PC-3 (cell line): ENCODE data around the gene TMED9. TPM values are rescaled to one million over a fixed set of nuclear protein-coding genes. Genes with fewer than 3 reads are reported as not detected.

Source experiments
- ATAC-seq: fragments of 200-7000 bp; cut with Tn5 transposase; 2 replicates; pipeline ENCODE4 v1.9.1; 2020; ENCODE audit warnings: mild to moderate bottlenecking, moderate library complexity
- BruUV-seq: library from RNA; stranded (reverse); fragments of 400-500 nt; replicated peaks from 2 replicates; lab custom pipeline; 2021; lab: Mats Ljungman, UMichigan
- CTCF ChIA-PET: fragments of 300-600 bp; sonication (Branson Sonifier 250); formaldehyde crosslinking; loops from one replicate; lab custom pipeline; 2022; ENCODE audit warnings: antibody characterized with exemption; lab: Charles Lee
- POLR2A ChIA-PET: fragments of 300-600 bp; sonication (Branson Sonifier 250); formaldehyde crosslinking; loops from one replicate; lab custom pipeline; 2022; ENCODE audit warnings: antibody characterized with exemption; ENCODE audit not compliant: unreplicated experiment; lab: Charles Lee
- DNase-seq: peaks from one replicate; pipeline ENCODE4 v3.0.0-alpha.2; 2015
- H2AFZ ChIP-seq: fragments of 300-600 bp; sonication (generic); 2 replicates; pipeline ENCODE4 v1.6.0; 2016; ENCODE audit warnings: antibody characterized with exemption, low read length
- H3F3A ChIP-seq: fragments of 300-600 bp; sonication (generic); one replicate; pipeline ENCODE4 v1.6.0; 2017; ENCODE audit warnings: antibody characterized with exemption, low read length, control low read depth, mild to moderate bottlenecking; ENCODE audit not compliant: unreplicated experiment
- H3K27ac ChIP-seq: fragments of 300-600 bp; sonication (generic); 2 replicates; pipeline ENCODE4 v1.5.1; 2016; ENCODE audit warnings: mild to moderate bottlenecking, low read length
- H3K27me3 ChIP-seq: fragments of 300-600 bp; sonication (generic); 2 replicates; pipeline ENCODE4 v1.6.1; 2016; ENCODE audit warnings: low read length, mixed read lengths
- H3K36me3 ChIP-seq: fragments of 300-600 bp; sonication (generic); 2 replicates; pipeline ENCODE4 v1.6.1; 2016; ENCODE audit warnings: low read depth, mixed run types, low read length, mixed read lengths
- H3K4me1 ChIP-seq: fragments of 300-600 bp; sonication (generic); 2 replicates; pipeline ENCODE4 v1.5.1; 2016; ENCODE audit warnings: low read length; ENCODE audit not compliant: insufficient read depth
- H3K4me2 ChIP-seq: fragments of 300-600 bp; sonication (generic); 2 replicates; pipeline ENCODE4 v1.6.0; 2016; ENCODE audit warnings: low read length
- H3K4me3 ChIP-seq: fragments of 300-600 bp; sonication (generic); 2 replicates; pipeline ENCODE4 v1.5.1; 2016; ENCODE audit warnings: mild to moderate bottlenecking, low read length, mixed read lengths
- H3K79me2 ChIP-seq: fragments of 300-600 bp; sonication (generic); 2 replicates; pipeline ENCODE4 v1.6.1; 2017; ENCODE audit warnings: low read length, mixed read lengths
- H3K9ac ChIP-seq: fragments of 300-600 bp; sonication (generic); 2 replicates; pipeline ENCODE4 v1.6.0; 2016; ENCODE audit warnings: mild to moderate bottlenecking, low read length
- H3K9me2 ChIP-seq: fragments of 300-600 bp; sonication (generic); replicated peaks from 2 replicates; pipeline ENCODE4 v1.6.1; 2016; ENCODE audit warnings: mixed run types, low read length, mixed read lengths
- H3K9me3 ChIP-seq: fragments of 300-600 bp; sonication (generic); 2 replicates; pipeline ENCODE4 v1.6.1; 2016; ENCODE audit warnings: low read length, mixed read lengths
- H4K20me1 ChIP-seq: fragments of 300-600 bp; sonication (generic); 2 replicates; pipeline ENCODE4 v1.6.1; 2016; ENCODE audit warnings: low read length, mixed read lengths
- EZH2 ChIP-seq: fragments of 300-600 bp; sonication (generic); IDR thresholded peaks from one replicate; pipeline ENCODE4 v1.6.1; 2017; ENCODE audit warnings: antibody characterized with exemption, mild to moderate bottlenecking, low read length; ENCODE audit not compliant: unreplicated experiment
- EZH2phosphoT487 ChIP-seq: fragments of 300-600 bp; sonication (generic); IDR thresholded peaks from 2 replicates; pipeline ENCODE4 v1.6.1; 2018; ENCODE audit warnings: mild to moderate bottlenecking, antibody characterized with exemption, low read length, borderline replicate concordance
- intact Hi-C: fragments of 100-400 bp; cut with micrococcal nuclease; formaldehyde crosslinking; loops from 2 replicates; pipeline ENCODE4 v1.9.0; 2023
- total RNA-seq: library from RNA; depleted of rRNA; stranded (reverse); fragments of >200 nt; gene quantifications from 2 replicates; pipeline ENCODE4 v1.2.3, GENCODE V29; 2014
- TF ChIP-seq, protein P1 (sequence below): fragments of 300-600 bp; sonication (generic); conservative IDR thresholded peaks from 2 replicates; pipeline ENCODE4 v1.5.1; 2017; ENCODE audit warnings: antibody characterized with exemption, low read depth, mild to moderate bottlenecking, low read length

Gene TMED9
- total RNA-seq, 1 experiment from 2014 or later = 217 TPM

DNA sequence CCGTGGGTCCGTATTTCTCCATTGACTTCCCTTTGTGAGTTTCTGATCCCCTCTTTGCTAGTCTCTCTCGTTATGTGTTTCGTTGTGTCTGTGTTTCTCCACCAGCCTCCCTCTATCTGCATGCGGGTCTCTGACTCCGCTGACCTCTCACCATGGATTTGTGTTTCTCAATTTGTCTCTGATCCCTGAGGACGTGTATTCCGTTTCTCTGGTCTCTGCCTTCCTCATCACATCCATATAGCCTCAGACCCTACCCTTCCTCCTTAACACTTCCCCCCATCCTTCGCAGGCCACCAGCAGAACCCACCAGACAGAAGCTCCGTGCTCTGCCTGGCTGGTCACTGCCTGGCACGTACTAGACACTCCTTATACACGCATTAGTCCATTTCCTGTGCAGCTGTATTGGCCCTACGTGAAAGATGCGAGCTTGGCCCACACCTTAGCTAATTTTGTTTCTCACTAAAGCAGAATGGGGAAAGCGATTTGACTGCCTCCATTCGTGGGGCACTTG lies 8.6 kb downstream of the TMED9 start:
- CTCF ChIA-PET = no interaction called here
- H3K4me2 ChIP-seq = peak overlapping the region; percentile 100
- BruUV-seq = TSS peak; percentile 33
- DNase-seq (peak; percentile 24), ATAC-seq (peak; percentile 7; the same call in 1 of the 2 replicates)
- peaks cover 12% of the 10 kb centered on the region; the same call in 1 of the 2 replicates for H3K36me3 ChIP-seq
- TF ChIP-seq EZH2phosphoT487 = no peak
- TF ChIP-seq, protein P1, sequence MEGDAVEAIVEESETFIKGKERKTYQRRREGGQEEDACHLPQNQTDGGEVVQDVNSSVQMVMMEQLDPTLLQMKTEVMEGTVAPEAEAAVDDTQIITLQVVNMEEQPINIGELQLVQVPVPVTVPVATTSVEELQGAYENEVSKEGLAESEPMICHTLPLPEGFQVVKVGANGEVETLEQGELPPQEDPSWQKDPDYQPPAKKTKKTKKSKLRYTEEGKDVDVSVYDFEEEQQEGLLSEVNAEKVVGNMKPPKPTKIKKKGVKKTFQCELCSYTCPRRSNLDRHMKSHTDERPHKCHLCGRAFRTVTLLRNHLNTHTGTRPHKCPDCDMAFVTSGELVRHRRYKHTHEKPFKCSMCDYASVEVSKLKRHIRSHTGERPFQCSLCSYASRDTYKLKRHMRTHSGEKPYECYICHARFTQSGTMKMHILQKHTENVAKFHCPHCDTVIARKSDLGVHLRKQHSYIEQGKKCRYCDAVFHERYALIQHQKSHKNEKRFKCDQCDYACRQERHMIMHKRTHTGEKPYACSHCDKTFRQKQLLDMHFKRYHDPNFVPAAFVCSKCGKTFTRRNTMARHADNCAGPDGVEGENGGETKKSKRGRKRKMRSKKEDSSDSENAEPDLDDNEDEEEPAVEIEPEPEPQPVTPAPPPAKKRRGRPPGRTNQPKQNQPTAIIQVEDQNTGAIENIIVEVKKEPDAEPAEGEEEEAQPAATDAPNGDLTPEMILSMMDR = no peak
- peak overlapping the region; percentile 97 for H3K9ac ChIP-seq
- H3K79me2 ChIP-seq = peaks cover 16% of the 10 kb centered on the region
- H3K9me3 ChIP-seq = no peaks in the 10 kb centered on the region
- H3K27ac ChIP-seq = peak overlapping the region; percentile 51
- no peaks in the 10 kb centered on the region for H3K27me3 ChIP-seq
- no peaks in the 10 kb centered on the region for H3F3A ChIP-seq
- H3K4me1 ChIP-seq = peaks cover 9% of the 10 kb centered on the region; the same call in 1 of the 2 replicates
- POLR2A ChIA-PET = no interaction called here
- H3K4me3 ChIP-seq = peak overlapping the region; percentile 99
- intact Hi-C loops = loop anchor here (2.0 kb wide), 1 partner anchor 84 kb away; the partner anchor contains the start of gene DDX41
- H4K20me1 ChIP-seq = no peaks in the 10 kb centered on the region
- H3K9me2 ChIP-seq = no peaks in the 10 kb centered on the region
- H2AFZ ChIP-seq = peak overlapping the region; percentile 91

DNA sequence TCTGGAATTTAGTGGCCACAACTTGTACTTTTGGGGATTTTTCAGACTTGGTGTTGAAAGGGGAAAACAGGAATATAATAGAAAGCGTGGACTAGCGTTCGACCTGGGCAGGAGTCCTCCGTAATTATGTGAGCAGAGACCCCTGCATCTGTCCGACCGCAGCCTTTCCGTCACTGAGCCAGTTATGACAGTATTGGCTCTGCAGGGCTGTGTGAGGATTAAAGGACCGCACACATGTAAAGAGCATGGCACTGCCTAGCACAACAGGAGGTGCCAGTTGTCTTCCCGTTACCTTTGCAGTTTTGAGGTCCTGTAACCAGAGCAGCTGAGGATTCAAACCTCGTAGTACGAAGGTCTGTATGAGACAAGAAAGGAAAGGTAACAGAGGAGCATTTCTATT lies 9.1 kb downstream of the TMED9 start:
- ATAC-seq (no peak), DNase-seq (no peak)
- TF ChIP-seq EZH2phosphoT487 (no peak), EZH2 (no peak)
- TF ChIP-seq, protein P1 = no peak
- Histone ChIP-seq H3K27me3 (no peaks in the 10 kb centered on the region), H3K4me1 (peaks cover 9% of the 10 kb centered on the region; the same call in 1 of the 2 replicates), H3K4me3 (peak overlapping the region; percentile 99), H2AFZ (no peak overlapping the region), H3K79me2 (peaks cover 16% of the 10 kb centered on the region), H3F3A (no peaks in the 10 kb centered on the region), H3K9me3 (no peaks in the 10 kb centered on the region), H3K9ac (no peak overlapping the region; the same call in 1 of the 2 replicates), H3K4me2 (peak overlapping the region; percentile 100), H3K36me3 (peaks cover 8% of the 10 kb centered on the region; the same call in 1 of the 2 replicates), H4K20me1 (no peaks in the 10 kb centered on the region), H3K9me2 (no peaks in the 10 kb centered on the region), H3K27ac (no peak overlapping the region)
- intact Hi-C loops = loop anchor here (2.0 kb wide), 1 partner anchor 84 kb away; the partner anchor contains the start of gene DDX41
- no TSS peak for BruUV-seq
- POLR2A ChIA-PET = no interaction called here
- CTCF ChIA-PET = no interaction called here
